GM12873 (cell line): Measurements from ENCODE around the gene MAPK14.
A peak's percentile ranks its signal among the peaks of the same experiment; 100 is the strongest.

ENCODE experiments used
- CTCF ChIP-seq: IDR thresholded peaks from 2 replicates; pipeline ENCODE4 v1.5.1; 2012; ENCODE audit warnings: low read depth, mild to moderate bottlenecking, moderate library complexity, low read length, control low read depth; ENCODE audit not compliant: insufficient read depth; ENCODE audit errors: missing control alignments

Gene MAPK14

DNA sequence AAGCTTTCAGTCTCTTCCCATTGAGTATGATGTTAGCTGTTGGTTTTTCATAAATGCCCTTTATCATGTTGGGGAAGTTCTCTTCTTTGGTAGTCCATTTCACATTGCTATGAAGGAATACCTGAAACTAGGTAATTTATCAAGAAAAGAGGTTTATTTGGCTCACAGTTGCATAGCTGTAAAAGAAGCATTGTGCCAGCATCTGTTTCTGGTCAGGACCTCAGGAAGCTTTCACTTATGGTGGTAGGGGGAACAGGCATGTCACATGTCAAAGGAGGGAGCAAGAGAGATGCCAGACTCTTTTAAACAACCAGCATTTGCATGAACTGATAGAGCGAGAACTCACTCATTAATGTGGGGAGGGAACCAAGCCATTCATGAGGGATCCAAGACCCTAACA is 54.7 kb downstream of the MAPK14 start:
- TF ChIP-seq CTCF, result no peak

DNA sequence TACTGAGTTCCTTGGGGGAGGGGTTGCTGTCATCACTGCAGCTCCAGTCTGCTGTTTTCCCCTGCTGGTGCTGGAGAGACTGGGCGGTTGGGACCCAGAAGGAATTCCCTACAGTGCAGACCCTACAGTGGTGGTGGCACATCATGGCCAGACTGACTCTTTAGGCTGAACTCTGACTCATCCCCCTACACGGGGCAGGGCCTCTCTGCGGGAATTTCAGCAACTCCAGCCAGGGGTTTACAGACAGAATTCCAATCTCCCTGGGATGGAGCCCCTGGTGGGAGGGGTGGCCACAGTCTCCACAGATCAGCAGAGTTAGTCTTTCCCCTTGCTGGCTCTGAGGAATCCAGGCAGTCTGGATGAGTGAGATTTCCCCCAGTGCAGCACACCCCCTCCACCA is 55.8 kb downstream of the MAPK14 start:
- TF ChIP-seq CTCF, result no peak

GRCh38 chr6:36089048-36089447 is 61.4 kb downstream of the MAPK14 start:
- TF ChIP-seq CTCF, result no peak

DNA sequence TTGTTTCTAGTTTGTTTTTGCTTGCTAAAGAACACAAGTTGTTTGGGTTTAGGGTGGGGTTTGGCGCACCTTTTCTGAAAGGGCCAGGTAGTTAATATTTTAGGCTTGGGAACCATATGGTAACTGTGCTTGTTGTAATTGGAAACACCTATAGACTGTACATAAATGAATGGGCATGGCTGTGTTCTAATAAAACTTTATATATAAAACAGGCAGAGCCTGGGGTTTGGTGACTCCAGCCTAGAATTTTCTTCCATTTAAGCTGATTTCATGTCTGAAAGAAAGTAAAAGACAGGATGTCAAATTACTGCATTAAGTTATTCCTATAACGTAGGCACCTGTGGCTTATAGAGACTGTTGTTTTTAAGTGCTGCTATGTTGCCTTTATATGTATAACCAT is 66.6 kb downstream of the MAPK14 start:
- TF ChIP-seq CTCF, result no peak

DNA sequence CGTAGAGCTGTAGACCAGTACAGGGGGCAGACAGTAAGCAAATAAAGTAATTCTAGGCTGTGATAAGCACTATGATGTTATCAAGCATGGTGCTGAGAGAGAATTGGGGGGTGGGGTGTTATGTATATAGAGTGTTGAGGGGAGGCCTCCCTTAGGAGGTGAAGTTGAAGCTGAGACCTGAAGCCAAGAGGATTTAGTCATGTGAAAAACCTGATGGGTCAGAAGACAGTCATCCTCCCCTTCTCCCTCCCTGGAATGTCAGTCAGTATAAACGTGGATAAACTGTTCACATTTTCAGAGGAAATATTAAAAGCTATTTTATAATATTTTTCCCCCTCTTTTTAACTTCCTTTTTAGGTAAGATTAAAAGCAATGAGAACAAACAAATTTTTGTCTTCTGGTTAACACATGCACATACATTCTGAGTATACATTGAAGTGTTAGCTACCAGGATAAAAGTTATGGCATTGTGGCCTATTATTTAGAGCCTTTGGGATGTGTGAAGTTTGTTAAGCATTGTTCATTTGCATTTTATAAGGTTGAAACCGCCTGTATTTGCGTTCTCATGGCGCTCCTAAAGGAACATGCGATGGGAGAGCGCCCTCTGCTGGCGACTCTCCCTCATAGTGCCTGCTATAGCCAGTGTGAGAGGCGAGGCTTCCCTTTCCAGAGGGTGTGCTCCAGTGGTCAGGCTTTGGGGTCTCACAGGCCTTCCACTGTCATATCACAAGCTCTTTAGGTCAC is 67.3 kb downstream of the MAPK14 start:
- peak; percentile 97 for TF ChIP-seq CTCF

DNA sequence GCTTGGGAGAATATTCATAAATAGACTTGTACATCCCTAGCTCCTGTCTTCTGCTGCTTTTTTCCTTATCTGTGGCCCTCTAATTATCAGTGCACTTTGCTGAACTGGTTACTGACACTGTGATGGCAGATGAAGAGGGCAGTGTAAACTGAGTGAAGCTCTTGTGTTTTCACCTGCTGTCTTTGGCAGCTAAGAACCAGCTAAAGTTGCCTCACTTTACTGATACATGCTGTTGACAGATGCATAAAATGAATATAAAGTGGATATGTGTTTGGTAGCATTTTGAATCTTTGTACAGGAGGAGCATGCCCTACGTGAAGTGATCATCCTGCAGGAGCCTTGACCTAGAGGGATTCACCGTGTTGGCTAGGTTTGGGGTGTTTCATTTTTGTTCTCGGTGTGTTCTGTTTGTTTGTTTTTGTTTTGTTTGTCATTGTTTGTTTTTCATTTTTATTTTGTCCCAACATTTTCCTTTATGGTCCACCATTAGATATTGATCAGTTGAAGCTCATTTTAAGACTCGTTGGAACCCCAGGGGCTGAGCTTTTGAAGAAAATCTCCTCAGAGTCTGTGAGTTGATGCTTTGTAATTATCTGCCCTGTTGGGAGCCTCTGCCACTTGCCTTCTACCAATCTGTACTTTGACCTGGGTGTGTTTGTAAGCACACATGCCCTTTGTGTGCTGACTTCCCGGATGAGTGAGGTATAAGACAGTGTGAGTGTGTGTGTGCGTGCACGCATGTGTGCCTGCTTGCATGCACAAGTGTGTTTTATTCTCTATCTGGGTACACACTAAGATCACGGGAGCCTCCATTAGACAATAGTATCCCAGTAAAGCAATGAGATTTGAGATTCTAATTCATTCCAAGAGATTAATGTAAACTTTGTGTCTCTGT is 68.1 kb downstream of the MAPK14 start:
- TF ChIP-seq CTCF, result no peak

DNA sequence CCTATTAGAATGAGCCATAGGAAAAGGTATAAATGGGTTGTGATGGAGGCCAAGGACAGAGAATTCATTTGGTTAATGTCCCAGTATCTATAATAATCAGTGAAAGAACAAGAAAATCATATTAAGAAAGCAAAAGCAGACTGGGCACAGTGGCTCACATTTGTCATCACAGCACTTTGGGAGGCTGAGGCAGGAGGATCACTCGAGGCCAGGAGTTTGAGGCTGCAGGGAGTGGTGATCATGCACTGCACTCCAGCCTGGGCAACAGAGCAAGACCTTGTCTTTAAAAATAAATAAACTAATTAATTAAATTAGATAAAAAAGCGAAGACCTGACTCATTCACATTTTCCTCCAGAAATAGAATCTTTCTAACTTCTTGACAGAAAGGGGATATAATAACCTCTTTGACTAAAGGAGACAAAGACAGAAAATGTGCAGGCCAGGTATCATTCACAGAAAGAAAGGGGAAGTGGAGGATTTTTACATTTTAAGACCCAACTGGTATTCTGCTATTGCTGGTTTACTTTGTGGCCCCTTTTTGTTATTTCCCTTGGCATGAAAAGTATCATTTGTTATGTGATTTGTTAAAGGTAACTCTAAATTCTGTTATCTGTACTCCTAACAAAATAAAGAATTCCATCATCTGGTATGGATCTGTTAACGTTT is 70.8 kb downstream of the MAPK14 start:
- TF ChIP-seq CTCF, result no peak
